ENCODE measurements around the gene PSME3.
A peak's percentile ranks its signal among the peaks of the same experiment; 100 is the strongest.

PSME3 gene

DNA sequence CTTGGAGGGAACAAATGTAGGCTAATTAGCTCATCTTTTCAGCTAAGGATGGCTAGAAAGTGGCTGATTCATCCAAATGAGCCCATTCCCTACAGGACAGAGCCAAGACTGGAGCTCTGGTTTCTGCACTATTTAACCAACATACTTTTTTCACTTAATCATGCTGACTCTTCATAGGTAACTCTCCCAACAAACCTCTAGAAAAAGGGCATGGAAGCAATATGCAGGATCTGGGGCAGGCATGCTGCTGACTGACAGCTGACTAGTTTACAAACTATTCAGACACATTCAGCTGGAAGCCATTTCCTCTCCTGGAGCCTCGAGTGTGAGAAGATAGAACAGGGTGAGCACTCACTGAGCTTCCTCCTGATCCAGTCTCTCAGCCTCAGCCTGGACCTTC is 15.3 kb upstream of the PSME3 start:
- DNase-seq (ENCODE audit: low spot score): no peak

GRCh38 chr17:42818379-42818778 is 14.8 kb upstream of the PSME3 start:
- no peak for DNase-seq (ENCODE audit: low spot score)

- peak; percentile 77 for DNase-seq (ENCODE audit: low spot score)
Measured at GRCh38 chr17:42819939-42820535, 13.2 kb upstream of the PSME3 start.

DNA sequence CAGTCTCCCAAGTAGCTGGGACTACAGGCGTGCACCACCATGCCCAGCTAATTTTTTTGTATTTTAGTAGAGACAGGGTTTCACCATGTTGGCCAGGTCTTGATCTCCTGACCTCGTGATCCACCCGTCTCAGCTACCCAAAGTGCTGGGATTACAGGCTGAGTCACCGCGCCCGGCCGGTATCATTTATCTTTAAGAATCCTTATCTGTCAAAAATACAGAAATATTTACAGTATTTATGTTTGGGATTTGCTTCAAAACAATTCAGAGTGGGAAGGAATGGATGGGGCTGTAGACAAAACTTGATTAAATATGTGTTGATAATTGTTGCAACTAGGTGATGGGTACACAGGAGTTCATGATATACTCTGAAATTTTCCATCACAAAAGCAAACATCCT is 12.0 kb upstream of the PSME3 start:
- DNase-seq (ENCODE audit: low spot score): no peak

GRCh38 chr17:42827472-42827871 is 5.7 kb upstream of the PSME3 start:
- no peak for DNase-seq (ENCODE audit: low spot score)

DNA sequence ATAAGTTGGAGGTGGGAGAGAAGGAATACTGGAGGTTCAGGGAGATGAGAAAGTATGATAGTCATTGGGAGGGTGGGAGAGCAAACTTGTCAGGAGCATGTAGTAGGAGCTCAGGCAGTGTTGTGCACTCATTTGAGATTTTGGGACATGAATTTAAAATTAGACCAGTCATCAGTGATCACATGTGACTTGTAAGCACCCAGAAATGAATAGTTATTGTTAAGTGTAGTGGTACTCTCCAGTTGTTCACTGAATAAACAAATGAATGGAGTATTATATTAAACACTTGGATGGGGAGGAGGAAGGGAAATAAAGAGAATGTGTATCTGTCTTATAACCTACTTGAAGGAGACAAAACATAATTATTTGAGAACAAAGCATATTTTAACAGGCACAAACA is 2.2 kb upstream of the PSME3 start:
- DNase-seq (ENCODE audit: low spot score): no peak

DNA sequence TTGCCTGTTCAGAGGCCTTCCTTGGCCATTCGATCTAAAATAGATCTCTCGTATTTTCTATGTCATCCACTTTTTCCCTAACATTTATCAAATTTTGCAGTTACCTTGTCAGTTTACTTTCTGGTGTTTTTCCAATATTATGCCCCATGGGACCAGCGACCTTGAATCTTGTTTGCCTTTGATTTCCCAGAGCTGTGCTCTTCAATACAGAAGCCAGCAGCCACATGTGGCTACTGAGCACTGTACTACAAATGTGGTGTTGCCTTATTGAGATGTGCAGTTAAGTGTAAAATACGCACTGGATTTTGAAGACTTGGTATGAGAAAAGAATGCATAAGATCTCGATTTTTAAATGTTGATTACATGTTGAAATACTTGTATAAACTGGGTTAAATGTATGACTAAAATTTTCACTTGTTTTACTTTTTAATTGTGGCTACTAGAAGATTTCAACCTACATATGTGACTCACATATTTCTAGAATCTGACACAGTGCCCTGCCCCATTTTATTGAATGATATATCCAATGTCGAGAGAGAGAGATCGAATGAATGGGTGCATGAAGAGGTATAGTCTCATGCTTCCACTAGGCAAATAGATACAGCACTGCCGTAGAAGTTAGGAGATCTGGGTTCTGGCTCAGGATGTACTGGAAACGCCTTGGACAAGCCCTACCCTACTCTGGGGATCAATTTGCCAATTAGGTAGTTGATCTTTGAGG is 824 bp upstream of the PSME3 start:
- DNase-seq (ENCODE audit: low spot score): no peak

DNA sequence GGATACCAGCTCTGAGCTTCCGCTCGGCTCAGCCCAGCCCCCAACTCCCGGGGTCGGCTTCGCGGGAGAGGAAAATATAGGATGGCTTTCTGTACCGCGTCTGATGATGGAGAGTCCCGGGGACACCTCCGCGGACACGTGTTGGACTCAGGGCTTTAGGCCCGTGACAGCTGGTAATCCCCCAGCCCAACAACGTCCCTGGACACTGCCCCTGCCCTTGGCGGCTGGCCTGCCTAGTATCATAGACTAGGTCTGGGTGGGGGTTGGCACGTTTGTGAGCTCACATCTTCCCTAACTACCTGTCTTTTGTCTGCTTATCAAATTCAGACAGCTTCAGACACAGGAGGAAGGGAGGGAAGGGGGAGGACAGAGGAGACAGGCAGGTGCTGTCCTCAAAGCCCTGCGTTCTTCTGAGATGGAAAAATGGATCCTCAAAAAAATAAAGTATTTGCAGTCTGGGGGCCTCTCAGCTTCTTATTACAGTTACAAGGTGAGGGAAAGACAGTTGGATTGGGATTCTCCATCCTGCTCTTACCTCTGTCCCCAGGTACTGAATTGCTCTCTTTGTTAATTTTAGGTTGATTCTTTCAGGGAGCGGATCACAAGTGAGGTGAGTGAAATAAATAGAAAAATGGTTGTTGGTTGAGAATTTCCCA is 698 bp downstream of the PSME3 start:
- peak; percentile 22 for DNase-seq (ENCODE audit: low spot score)

DNA sequence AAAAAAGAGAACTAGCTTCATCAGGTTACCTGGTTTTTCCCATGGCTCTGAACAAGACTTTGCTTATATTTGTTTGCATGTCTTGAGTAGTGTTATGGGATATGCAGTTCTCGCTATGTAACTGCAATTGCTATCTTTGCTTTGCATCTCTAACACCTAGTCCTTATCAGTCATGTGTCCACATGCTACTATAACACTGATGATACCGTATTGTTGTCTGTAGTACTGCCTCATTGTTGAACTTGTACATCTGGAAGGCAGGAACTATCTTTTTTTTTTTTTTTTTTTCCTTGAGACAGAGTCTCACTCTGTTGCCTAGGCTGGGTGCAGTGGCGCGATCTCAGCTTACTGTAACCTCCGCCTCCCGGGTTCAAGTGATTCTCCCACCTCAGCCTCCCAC is 2.5 kb downstream of the PSME3 start:
- DNase-seq (ENCODE audit: low spot score): no peak

DNA sequence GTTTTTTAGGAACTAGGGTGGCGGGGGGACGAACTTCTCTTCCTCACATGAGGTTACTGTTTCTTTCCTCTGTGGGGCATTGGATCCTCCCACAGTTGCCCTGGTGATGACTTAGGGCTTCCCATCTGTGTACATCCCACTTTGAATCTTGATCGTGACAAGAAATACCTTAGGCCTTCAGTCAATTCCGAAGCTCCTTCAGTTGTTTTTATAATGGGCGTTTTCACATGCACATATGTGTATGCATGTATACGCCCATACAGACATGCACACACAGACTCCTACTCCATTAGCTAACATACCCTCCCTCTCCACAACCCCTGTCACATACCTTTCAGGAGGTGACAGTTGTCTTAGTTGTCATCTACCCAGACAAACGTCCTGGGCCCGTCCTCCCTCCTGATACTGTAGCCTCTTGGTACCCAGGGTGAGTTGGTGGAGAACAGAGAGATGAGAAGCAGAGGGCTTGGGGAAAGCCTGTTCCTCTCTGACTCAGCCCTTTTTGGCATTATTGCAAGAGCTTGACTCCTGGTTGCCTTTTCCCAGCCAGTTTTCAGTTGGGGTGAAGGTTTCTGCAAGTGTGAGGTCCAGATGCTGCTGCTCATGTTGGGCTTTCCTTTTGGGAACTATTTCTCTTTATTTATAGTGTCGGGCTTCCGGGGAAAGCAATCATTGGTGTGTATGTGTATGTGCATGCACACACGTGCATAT is 8.9 kb downstream of the PSME3 start:
- DNase-seq (ENCODE audit: low spot score): no peak

- peak; percentile 68 for DNase-seq (ENCODE audit: low spot score)
Measured at GRCh38 chr17:42843358-42843934, 10.2 kb downstream of the PSME3 start.

GRCh38 chr17:42844271-42844670 is 11.1 kb downstream of the PSME3 start, which contains the start of gene AOC2:
AOC2 (plus strand) TSS chr17:42844580; CDS start chr17:42844627, 47 bp downstream.
- no peak for DNase-seq (ENCODE audit: low spot score)

GRCh38 chr17:42844761-42845555 is 11.8 kb downstream of the PSME3 start:
- no peak for DNase-seq (ENCODE audit: low spot score)

- DNase-seq (ENCODE audit: low spot score): no peak
Measured at GRCh38 chr17:42845556-42845917, 12.3 kb downstream of the PSME3 start.

GRCh38 chr17:42845918-42846593 is 12.9 kb downstream of the PSME3 start:
- no peak for DNase-seq (ENCODE audit: low spot score)

GRCh38 chr17:42846594-42847280 is 13.5 kb downstream of the PSME3 start:
- DNase-seq (ENCODE audit: low spot score): peak; percentile 26

DNA sequence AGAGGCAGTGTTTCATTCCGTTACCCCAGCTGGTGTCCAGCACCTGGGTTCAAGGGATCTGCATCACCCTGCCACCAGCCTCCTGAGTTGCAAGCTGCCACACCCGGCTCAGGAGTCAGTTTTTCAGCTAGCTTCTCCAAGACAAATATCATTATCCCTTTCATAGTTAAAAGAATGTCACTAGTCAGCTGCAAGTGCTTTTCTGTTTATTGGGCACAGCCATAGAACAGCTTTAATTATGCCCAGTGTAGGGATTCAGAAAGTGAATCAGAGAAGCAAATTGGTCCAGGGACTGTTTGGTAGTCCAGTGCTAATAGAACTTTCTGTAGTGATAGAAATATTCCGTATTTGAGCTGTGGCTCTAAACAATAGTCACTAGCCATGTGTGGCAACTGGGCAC is 14.9 kb downstream of the PSME3 start:
- DNase-seq (ENCODE audit: low spot score): no peak

- DNase-seq (ENCODE audit: low spot score): no peak
Measured at GRCh38 chr17:42849031-42849430, 15.8 kb downstream of the PSME3 start.

DNA sequence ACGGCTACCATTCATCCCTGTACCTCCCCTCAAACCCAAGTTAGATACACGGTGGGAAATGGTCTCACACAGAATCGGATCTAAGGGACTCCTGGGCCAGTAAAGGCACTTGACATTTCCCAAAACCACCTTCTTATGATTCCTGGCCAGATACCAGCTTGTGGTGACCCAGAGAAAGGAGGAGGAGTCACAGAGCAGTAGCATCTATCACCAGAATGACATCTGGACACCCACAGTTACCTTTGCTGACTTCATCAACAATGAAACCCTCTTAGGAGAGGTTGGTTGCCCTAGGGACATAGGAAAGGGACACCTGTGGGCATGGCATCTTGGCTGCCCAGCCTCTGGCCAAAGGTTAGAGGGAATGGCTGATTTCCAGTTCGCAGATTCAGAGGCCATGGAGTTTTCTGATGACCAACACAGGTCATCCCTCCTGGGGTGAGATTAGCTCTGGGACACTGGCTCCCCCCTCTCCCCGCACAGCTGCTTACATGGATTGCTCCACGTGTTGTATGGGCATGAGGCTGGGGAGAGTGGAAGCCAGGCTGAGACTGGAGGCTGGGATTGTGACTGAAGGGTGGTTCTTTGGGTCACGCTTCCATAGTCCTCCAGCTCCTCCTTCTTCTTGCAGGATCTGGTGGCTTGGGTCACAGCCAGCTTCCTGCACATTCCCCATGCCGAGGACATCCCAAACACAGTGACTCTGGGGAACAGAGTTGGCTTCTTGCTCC is 16.4 kb downstream of the PSME3 start:
- DNase-seq (ENCODE audit: low spot score): no peak

GRCh38 chr17:42850954-42851353 is 17.8 kb downstream of the PSME3 start, which contains the start of gene AOC3:
AOC3 (plus strand) TSS chr17:42851199; CDS start chr17:42851344, 145 bp downstream.
- no peak for DNase-seq (ENCODE audit: low spot score)
